Breast epithelium (tissue), 3 donors: ENCODE measurements around the gene P2RY6.

ENCODE experiments used
- POLR2A ChIP-seq: fragments of 450-650 bp; IDR thresholded peaks from one replicate; pipeline ENCODE4 v1.6.1; 2016; ENCODE audit warnings: antibody characterized with exemption, mild to moderate bottlenecking, moderate library complexity
- POLR2AphosphoS5 ChIP-seq, 3 donors: sonication (generic); formaldehyde crosslinking; IDR thresholded peaks; one replicate each; pipeline ENCODE4 v1.6.1; 2017; ENCODE audit warnings: antibody characterized with exemption in 3 of 3
- TF ChIP-seq, protein P1 (sequence below), 3 donors: fragments of 450-650 bp; IDR thresholded peaks; one replicate each; pipeline ENCODE4 v1.5.1; 2016 to 2017; ENCODE audit warnings: antibody characterized with exemption in 3 of 3, mild to moderate bottlenecking in 3 of 3, moderate library complexity in 3 of 3

DNA sequence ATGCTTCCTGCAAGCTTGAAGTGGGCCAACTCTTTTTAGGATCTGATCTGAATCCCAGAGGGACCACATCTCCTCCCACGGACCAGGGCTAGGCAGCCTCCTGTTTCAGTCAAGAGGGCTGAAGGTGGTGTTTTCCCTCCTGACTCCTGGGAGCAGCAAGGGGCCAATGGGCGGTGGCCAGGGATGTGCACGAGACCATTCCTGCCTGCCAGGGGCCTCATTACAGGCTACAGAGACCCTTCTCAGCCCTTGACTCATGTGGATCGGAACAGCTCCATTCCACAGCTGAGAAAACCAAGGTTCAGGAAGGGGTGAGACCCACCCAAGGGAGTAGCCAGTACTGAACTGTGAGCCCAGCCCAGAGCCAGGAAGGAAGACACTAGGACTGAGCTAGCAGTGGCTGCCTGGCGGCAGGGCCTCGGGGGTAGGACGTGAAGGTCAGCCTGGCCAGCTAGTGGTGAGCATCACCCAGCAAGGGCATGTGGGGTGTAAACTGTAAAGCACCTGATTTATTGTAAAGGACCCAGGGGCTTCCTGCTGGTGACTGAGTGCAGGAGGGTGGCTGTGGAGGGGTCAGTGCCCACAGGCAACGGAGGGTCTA is 3.4 kb upstream of the P2RY6 start:
- TF ChIP-seq, protein P1, sequence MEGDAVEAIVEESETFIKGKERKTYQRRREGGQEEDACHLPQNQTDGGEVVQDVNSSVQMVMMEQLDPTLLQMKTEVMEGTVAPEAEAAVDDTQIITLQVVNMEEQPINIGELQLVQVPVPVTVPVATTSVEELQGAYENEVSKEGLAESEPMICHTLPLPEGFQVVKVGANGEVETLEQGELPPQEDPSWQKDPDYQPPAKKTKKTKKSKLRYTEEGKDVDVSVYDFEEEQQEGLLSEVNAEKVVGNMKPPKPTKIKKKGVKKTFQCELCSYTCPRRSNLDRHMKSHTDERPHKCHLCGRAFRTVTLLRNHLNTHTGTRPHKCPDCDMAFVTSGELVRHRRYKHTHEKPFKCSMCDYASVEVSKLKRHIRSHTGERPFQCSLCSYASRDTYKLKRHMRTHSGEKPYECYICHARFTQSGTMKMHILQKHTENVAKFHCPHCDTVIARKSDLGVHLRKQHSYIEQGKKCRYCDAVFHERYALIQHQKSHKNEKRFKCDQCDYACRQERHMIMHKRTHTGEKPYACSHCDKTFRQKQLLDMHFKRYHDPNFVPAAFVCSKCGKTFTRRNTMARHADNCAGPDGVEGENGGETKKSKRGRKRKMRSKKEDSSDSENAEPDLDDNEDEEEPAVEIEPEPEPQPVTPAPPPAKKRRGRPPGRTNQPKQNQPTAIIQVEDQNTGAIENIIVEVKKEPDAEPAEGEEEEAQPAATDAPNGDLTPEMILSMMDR (IDR thresholded peaks at IDR 0.05) = no peak
- TF ChIP-seq POLR2A = no peak
- TF ChIP-seq POLR2AphosphoS5 (IDR thresholded peaks at IDR 0.05) = no peak
